Head of caudate nucleus (tissue), 42 donors: ENCODE data around the gene ACIN1.

ENCODE experiments used
- DNase-seq, 42 donors: peaks; one replicate each; pipeline versions ENCODE4 v3.0.0 to v3.0.0-alpha.2; 2020 to 2021; ENCODE audit warnings: mixed read lengths in 7 of 42
- intact Hi-C: fragments of 100-400 bp; cut with DNase I; formaldehyde crosslinking; loops from one replicate; pipeline ENCODE4 v1.15.0; 2022

ACIN1 gene

GRCh38 chr14:23054000-23054811 is 40.7 kb downstream of the ACIN1 start:
- DNase-seq, result peak in 26 of 42 donors; percentile 29 to 74 (median 50)
- intact Hi-C loops, result no loop called here

- DNase-seq, result no peak
- intact Hi-C loops, result no loop called here
Observed at GRCh38 chr14:23053426-23053825, 41.5 kb downstream of the ACIN1 start.

- intact Hi-C loops, result no loop called here
- DNase-seq, result no peak
Observed at GRCh38 chr14:23052671-23053070, 42.3 kb downstream of the ACIN1 start.

GRCh38 chr14:23052182-23052623 is 42.7 kb downstream of the ACIN1 start:
- peak in 25 of 42 donors; percentile 17 to 62 (median 44) for DNase-seq
- intact Hi-C loops, result no loop called here

GRCh38 chr14:23051141-23052057 is 43.5 kb downstream of the ACIN1 start:
- no peak for DNase-seq
- intact Hi-C loops, result no loop called here

- intact Hi-C loops, result no loop called here
Observed at GRCh38 chr14:23049011-23049410, 45.9 kb downstream of the ACIN1 start.

GRCh38 chr14:23047751-23048693 is 46.9 kb downstream of the ACIN1 start:
- intact Hi-C loops, result no loop called here
- DNase-seq, result no peak

More at GRCh38 chr14:23049011-23049410, 45.9 kb downstream of the ACIN1 start:
- no peak for DNase-seq

GRCh38 chr14:23047034-23047634 is 47.8 kb downstream of the ACIN1 start:
- intact Hi-C loops, result no loop called here
- DNase-seq, result no peak

GRCh38 chr14:23045419-23046357 is 49.2 kb downstream of the ACIN1 start:
- intact Hi-C loops, result no loop called here
- DNase-seq, result no peak

GRCh38 chr14:23044840-23045239 is 50.1 kb downstream of the ACIN1 start:
- DNase-seq, result no peak
- intact Hi-C loops, result no loop called here

- intact Hi-C loops, result no loop called here
- no peak for DNase-seq
Observed at GRCh38 chr14:23043754-23044153, 51.2 kb downstream of the ACIN1 start.

- DNase-seq, result no peak
- intact Hi-C loops, result no loop called here
Observed at GRCh38 chr14:23043145-23043544, 51.8 kb downstream of the ACIN1 start.

- no peak for DNase-seq
- intact Hi-C loops, result no loop called here
Observed at GRCh38 chr14:23042162-23042965, 52.6 kb downstream of the ACIN1 start, which contains the start of gene PSMB11. PSMB11 (plus strand) TSS chr14:23042212; CDS start chr14:23042226, 14 bp downstream.

- DNase-seq, result no peak
- intact Hi-C loops, result no loop called here
Observed at GRCh38 chr14:23041729-23042128, 53.2 kb downstream of the ACIN1 start.

GRCh38 chr14:23040100-23040499 is 54.8 kb downstream of the ACIN1 start:
- intact Hi-C loops, result no loop called here
- no peak for DNase-seq

- no peak for DNase-seq
- intact Hi-C loops, result no loop called here
Observed at GRCh38 chr14:23035303-23036144, 59.4 kb downstream of the ACIN1 start.
